Fibroblast of skin of right biceps (primary cell): Measurements from ENCODE around the gene RSPO3.
"Not testable (repeated sequence)": the region's sequence is repeated elsewhere in the genome, so short reads cannot be mapped to it uniquely, and the experiment has no call there.

Experiments used
- DNase-seq: peaks from one replicate; pipeline ENCODE4 v3.0.0-alpha.2; 2013

Gene RSPO3

DNA sequence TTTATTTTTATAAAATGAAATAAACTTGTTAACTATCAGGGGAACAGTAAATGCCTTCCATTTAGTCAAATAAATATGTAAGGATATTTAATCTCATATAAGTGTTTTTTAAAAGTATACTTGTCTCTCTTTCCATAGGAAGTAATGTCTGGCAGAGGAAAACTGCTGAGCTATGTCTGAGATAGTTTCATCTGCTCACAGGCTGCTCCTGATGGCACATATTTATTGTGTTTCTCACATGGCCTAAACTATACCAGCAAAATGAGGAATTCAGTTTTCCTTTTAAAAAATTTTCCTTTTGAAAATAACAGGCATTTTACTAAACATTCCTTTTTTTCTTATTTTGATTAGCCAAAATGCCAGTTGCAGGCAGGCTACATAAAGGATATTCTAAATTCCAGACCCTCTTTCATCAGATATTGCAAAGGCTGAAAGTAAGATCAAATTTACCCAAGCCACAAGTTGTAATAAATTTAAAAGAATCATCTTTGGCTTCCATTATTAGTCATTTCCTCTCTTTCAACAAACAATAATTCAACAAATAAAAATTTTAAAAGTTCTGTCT, 88.1 kb downstream of the RSPO3 start:
- DNase-seq: peak; percentile 42

GRCh38 chr6:127207591-127208120, 89.2 kb downstream of the RSPO3 start:
- DNase-seq: peak; percentile 75

DNA sequence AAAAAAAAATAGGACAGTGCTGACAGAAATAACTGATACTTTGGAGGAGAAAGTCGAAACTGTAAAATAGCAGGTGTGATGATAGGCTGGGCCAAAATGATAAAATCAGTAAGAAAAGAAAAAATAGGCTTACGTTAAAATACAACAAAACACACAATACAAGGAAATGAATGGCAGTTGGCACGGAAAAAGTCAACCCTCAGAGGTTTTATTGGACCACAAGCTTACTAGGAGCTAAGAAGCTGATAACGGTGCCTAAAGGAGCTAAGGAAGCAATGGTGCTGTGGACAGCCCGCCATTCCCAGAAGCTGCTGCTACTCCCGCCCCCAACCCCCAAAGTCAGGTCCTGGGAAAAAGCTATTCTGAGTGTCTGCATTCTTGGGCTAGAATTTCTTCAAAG, 92.3 kb downstream of the RSPO3 start:
- DNase-seq: no peak

DNA sequence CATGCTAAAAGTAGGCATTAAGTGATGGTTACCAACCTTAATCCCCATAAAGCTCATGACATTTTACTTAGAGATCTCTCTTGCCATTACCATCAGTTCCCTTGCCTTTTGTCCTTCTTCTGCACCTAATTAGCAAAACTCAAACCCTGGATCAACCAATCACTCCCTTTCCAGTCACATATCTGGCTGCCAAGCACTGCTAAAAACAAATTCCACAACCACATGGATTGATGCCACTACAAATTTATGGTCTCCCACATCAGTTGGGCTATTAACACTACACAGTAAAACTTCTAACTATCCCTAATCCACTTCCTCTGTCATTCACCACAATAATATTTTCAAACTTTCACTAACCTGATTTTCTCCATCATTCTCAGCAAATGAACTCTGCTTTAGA, 93.9 kb downstream of the RSPO3 start:
- no peak for DNase-seq

- not testable (repeated sequence) for DNase-seq
These were observed 95.6 kb downstream of the RSPO3 start for GRCh38 chr6:127214032-127214431.

DNA sequence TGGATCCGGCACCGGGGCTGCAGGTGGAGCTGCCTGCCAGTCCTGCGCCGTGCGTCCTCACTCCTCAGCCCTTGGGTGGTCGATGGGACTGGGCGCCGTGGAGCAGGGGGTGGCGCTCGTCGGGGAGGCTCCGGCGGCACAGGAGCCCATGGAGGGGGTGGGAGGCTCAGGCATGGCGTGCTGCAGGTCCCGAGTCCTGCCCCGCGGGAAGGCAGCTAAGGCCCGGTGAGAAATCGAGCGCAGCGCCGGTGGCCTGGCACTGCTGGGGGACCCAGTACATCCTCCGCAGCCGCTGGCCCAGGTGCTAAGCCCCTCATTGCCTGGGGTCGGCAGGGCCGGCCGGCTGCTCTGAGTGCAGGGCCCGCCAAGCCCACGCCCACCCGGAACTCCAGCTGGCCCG, 96.1 kb downstream of the RSPO3 start:
- DNase-seq: not testable (repeated sequence)

GRCh38 chr6:127215931-127216330, 97.5 kb downstream of the RSPO3 start:
- no peak for DNase-seq

- no peak for DNase-seq
These were observed 98.6 kb downstream of the RSPO3 start for GRCh38 chr6:127216810-127217789.

GRCh38 chr6:127219869-127220268, 101.4 kb downstream of the RSPO3 start:
- no peak for DNase-seq

DNA sequence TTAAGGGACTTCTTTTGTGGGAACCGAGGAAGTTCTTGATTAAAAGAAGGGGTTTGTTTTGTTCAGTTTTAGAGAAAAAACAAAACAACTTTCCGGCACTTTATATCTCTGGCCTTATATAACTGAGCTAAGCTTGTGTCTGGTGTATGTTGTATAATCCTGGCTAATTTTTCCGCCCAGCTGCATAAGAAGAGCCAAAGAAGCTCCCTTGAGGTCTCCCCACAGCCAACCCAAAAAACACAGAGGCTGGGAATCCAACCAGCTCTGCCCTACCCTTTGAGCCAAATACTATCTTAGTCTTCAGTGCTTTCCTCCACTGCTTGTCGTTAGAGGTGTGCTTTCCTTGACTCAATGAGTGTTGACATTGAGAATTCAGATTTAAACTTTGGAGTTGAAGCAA, 102.7 kb downstream of the RSPO3 start:
- no peak for DNase-seq

- DNase-seq: no peak
These were observed 103.9 kb downstream of the RSPO3 start for GRCh38 chr6:127222418-127222817.

DNA sequence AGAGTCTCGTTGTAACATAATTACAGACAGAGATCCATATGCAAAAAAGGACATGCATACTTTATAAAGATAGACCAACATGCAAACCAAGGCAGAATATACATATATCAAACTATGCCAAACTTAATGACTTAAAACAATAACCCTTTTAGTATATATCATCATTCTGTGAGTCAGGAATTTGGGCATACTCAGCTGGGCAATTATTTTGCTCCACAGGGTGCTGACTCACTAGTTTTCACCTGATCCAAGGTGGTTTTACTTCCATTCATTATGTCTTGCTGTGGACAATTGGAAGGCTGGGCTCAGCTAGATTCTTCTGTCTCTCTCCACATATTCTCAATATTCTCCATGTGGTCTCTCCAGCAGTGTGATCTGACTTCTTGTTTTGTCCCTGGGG, 107.0 kb downstream of the RSPO3 start:
- DNase-seq: no peak

GRCh38 chr6:127233819-127234218, 115.3 kb downstream of the RSPO3 start:
- not testable (repeated sequence) for DNase-seq

- no peak for DNase-seq
These were observed 125.0 kb downstream of the RSPO3 start for GRCh38 chr6:127243501-127243900.
